G401 (cell line): Measurements from ENCODE around the gene INAFM1. TPM values are rescaled to one million over a fixed set of nuclear protein-coding genes. Genes with fewer than 3 reads are reported as not detected.

Experiments used
- DNase-seq: peaks from one replicate; pipeline ENCODE4 v3.0.0-alpha.2; 2015; ENCODE audit warnings: low spot score
- in situ Hi-C: cut with HindIII; loops from 2 replicates; pipeline ENCODE4 v1.10.0; 2016; ENCODE audit warnings: low sequenced_read_pairs, mixed read lengths
- total RNA-seq: library from RNA; depleted of rRNA; stranded (reverse); fragments of >200 nt; shearing (Covaris generic); gene quantifications from 2 replicates; pipeline ENCODE4 v1.2.3, GENCODE V29; 2014; rRNA removed

The INAFM1 gene
- total RNA-seq, result 7.0 and 11.0 TPM in 2 replicates

- in situ Hi-C loops, result no loop called here
Measured at GRCh38 chr19:47274071-47274890, at the start of gene INAFM1. INAFM1 (plus strand) TSS chr19:47274885; CDS start chr19:47274920, 35 bp downstream.

GRCh38 chr19:47225746-47226425 is 48.8 kb upstream of the INAFM1 start:
- in situ Hi-C loops, result no loop called here
- peak; percentile 89 for DNase-seq

More at GRCh38 chr19:47274071-47274890, at the start of gene INAFM1:
- DNase-seq, result peak; percentile 95

GRCh38 chr19:47226426-47227351 is 48.0 kb upstream of the INAFM1 start:
- DNase-seq, result peak; percentile 70
- in situ Hi-C loops, result no loop called here

GRCh38 chr19:47227352-47228167 is 47.1 kb upstream of the INAFM1 start:
- in situ Hi-C loops, result no loop called here
- DNase-seq, result peak; percentile 73

GRCh38 chr19:47228168-47228936 is 46.3 kb upstream of the INAFM1 start:
- peak; percentile 62 for DNase-seq
- in situ Hi-C loops, result no loop called here

- in situ Hi-C loops, result no loop called here
- peak; percentile 53 for DNase-seq
Measured at GRCh38 chr19:47228937-47229675, 45.6 kb upstream of the INAFM1 start.

- in situ Hi-C loops, result no loop called here
- peak; percentile 64 for DNase-seq
Measured at GRCh38 chr19:47229676-47230053, 45.0 kb upstream of the INAFM1 start.

- DNase-seq, result peak; percentile 50
- in situ Hi-C loops, result no loop called here
Measured at GRCh38 chr19:47230054-47230920, 44.4 kb upstream of the INAFM1 start.

GRCh38 chr19:47230921-47231214 is 43.8 kb upstream of the INAFM1 start, which contains the start of gene BBC3:
BBC3 (minus strand) TSS chr19:47231199; CDS start chr19:47228431, 2,768 bp downstream.
- in situ Hi-C loops, result no loop called here
- DNase-seq, result no peak

GRCh38 chr19:47231215-47232054 is 43.2 kb upstream of the INAFM1 start:
- in situ Hi-C loops, result no loop called here

GRCh38 chr19:47232422-47233211 is 42.1 kb upstream of the INAFM1 start:
- in situ Hi-C loops, result no loop called here
- DNase-seq, result no peak

More at GRCh38 chr19:47231215-47232054, 43.2 kb upstream of the INAFM1 start:
- peak; percentile 80 for DNase-seq

GRCh38 chr19:47236072-47236675 is 38.5 kb upstream of the INAFM1 start:
- in situ Hi-C loops, result no loop called here
- DNase-seq, result no peak

- peak; percentile 49 for DNase-seq
- in situ Hi-C loops, result no loop called here
Measured at GRCh38 chr19:47239152-47239551, 35.5 kb upstream of the INAFM1 start.

GRCh38 chr19:47239610-47240296 is 34.9 kb upstream of the INAFM1 start:
- DNase-seq, result peak; percentile 91
- in situ Hi-C loops, result no loop called here
